Ureter (tissue), 1 donor: ENCODE measurements around the gene CCDC137. TPM values are rescaled to one million over a fixed set of nuclear protein-coding genes. Genes with fewer than 3 reads are reported as not detected.

Experiments
- DNase-seq: peaks from one replicate; pipeline ENCODE4 v3.0.0-alpha.2; 2020; ENCODE audit warnings: low spot score
- total RNA-seq: library from RNA; stranded (reverse); gene quantifications from one replicate; pipeline ENCODE4 v1.2.4, GENCODE V29; 2023
- donor health status: DM: yes; HTN: yes; CAD: no.

Gene CCDC137
- total RNA-seq, 1 donor from 2014 or later = 19.2 TPM

DNA sequence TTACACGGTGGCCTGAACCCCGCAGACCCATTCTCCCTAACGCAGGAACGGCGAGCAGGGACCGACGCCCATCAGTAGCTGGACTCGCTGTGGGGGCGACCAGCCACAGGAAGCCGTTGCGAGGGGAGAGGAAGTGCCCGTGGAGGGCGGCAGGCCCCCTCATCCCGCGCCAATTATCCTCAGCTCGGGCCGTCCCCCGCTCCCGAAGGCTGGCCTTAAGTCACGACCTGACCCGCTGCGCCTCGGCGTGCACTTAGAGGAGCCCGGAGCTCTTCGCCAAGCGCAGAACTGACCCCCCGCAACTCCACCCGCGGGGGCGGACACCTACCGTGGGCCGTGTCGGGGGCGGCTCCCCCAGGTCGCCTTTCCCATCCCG, 16.7 kb downstream of the CCDC137 start:
- no peak for DNase-seq

DNA sequence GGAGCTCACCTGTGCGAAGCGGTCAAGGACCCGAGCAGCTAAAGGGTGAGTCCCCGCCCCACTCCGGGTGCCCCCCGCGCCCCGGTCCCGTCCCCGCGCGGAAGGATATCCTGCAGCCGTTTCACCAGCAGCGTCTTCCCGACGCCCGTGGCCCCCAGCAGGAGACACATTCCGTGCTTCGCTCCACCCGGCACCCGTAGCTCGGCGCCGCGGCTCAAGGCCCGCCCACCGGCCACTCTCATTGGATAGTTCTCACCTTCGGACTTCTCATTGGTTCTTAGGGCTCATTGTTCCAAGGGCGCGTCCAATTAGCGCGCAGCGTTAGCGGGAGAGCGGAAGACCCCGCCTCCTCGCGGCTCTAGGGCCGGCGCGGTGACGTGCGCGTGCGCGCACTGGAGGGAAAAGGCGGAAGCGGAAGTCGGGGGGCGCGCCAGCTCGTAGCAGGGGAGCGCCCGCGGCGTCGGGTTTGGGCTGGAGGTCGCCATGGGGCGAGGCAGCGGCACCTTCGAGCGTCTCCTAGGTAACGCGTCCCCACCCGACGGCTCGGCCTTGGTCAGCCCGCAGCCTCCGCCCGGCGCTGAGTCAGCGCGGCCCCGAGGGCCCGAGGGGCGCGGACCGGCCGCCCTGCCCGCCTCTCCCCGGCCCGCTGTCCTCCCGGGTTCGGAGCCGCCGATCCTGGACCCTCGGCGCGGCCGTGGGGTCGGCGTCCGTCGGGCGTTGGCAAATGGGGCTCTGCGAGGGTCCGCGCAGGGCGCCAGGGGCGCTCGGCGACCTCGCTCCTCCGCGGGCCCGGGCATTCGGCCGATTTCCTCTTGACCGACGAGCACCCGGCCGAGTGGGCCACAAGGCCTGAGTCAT, 17.3 kb downstream of the CCDC137 start, which contains the start of the genes ARL16 and HGS:
ARL16 (minus strand) TSS at position 214 of the 858 bp plus-strand sequence; CDS start at position 170, 44 bp downstream.
HGS (plus strand) TSS at position 428 of the 858 bp plus-strand sequence; CDS start at position 484, 56 bp downstream.
- peak; percentile 98 for DNase-seq

DNA sequence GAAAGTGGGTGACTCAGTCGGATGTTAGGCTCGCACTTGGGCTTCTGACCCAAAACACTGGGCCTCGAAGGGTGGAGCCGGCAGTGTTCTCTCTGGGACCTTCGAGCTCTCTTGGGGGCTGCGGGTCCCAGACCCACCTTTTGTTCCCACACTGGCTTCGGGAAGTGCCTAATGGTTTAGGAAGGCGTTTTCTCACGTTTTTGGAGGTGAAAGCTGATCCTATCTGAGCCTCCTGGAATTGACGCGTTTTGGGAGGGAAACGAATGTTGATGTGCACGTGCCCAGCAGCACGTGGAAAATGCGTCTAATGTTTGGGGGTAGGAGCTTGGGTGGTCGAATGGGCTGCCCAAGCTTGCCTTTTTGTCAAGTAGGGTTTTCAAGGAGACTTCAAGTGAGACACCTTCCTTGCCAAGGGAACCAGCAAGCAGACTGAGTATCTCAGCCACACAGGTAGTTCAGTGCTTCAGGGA, 17.9 kb downstream of the CCDC137 start:
- DNase-seq = no peak

DNA sequence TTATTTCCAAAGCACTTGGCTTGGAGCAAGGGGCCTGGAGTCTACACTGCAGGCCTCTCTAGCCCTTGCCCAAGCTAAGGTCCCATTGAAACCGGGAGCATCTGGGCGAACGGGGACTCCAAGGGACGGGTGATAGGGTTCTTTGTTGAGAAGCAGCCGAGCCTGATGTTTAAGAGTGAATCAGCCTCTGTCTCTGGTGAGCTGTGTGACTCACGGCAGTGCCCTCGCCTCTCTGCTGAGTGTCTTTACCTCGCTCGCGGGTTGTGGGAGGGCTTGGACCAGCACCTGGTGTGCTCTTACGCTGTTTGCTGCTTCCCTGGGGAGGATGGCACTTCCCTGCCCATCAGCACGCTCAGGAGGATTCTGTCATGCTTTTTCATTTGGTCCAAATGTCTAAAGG, 18.6 kb downstream of the CCDC137 start:
- DNase-seq = no peak

DNA sequence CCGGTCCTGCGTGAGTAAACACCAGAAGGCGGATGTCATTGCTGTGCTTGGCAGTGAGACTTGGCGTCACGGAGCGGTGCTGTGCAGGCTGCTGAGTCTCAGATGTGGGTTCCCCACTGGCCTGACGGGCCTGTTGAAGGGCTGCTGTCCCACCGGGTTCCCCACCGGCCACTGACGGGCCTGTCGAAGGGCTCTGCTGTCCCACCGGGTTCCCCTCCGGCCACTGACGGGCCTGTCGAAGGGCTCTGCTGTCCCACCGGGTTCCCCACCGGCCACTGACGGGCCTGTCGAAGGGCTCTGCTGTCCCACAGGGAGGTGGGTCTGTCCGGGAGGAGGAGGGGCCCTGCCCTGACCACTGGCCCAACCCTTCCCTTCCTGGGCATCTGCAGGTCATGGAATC, 20.1 kb downstream of the CCDC137 start:
- DNase-seq = no peak

DNA sequence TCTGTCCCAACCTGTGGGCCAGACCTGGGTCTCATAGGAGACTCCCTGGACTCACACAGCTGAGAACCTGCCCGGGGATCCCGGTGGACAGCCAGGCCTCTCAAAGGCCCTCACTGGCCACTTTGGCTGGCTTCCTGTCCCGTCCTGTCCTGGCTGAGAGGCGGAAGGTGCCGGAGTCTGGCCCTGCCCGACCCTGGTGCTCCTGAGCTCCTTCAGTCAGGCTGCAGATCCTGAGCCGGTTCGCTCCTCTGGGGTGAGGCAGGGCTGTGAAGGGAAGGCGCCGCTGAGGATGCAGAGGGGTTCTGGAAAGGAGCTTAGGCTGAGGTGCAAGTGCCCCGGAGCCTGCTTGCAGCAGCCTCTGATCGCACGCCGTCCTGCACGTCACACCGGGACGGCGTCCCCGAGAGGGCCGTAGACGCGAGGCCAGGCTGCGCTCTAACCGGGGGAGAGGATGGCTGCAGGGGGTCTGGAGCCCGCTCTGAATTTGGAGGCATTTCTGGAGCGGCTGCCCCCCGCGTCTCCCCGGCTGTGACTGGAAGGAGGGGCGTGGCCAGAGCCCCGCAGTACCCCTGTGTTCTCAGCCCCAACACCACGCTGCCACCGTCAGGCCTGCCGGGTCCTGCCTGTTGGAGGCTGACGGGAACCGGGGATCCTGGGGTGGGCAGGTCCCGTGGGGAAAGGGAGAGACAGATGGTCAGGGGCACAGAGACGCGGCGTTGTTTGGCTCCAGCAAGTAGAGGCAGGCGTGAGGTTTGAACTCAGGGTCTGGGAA, 21.4 kb downstream of the CCDC137 start:
- no peak for DNase-seq

DNA sequence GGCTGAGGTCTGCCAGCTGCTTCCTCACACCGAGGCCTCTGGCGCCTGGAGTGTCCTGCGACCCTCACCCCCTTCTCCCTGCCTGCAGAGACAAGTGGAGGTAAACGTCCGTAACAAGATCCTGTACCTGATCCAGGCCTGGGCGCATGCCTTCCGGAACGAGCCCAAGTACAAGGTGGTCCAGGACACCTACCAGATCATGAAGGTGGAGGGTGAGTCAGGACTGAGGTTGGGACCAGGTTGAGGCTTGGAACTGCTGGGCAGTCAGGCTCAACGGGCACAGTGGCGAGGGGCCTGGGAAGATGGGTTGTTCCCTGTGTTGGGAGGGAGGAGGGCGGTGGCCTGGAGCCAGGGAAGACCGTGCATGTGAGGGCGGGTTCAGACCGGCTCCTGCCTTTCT, 22.1 kb downstream of the CCDC137 start:
- DNase-seq = no peak

DNA sequence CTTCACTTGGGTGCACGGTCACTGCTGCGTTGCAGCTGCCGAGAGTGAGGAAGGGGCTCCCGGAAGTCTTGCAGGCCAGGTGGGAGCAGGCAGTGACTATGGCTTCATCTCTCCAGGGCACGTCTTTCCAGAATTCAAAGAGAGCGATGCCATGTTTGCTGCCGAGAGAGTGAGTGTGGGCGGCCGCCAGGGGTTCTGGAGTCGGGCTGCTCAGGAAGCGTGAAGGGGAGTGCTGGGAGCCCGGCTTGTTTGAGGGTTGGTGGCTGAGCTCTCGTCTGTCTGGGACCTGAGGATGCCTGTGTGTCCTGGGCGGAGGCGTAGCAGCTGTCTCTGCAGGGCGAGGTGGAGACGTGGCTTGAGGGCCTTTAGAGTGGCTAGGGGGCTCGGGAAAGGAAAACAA, 23.5 kb downstream of the CCDC137 start:
- no peak for DNase-seq

DNA sequence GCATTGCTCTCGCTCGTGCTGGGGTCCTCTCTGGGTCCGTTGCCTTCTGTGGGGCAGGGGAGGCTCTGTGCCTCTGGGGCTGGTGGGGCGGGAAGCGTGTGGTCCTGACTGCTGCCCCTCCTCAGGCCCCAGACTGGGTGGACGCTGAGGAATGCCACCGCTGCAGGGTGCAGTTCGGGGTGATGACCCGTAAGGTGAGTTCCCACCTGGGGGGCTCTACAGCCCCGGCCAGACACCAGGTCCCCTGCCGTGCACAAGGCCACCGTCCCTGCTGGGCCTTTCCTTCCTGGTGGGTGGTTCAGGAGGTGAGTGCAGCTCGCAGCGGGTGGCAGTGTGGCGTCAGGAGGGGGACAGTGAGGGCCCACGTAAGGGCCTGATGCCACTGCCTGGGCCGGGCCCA, 24.0 kb downstream of the CCDC137 start:
- no peak for DNase-seq

DNA sequence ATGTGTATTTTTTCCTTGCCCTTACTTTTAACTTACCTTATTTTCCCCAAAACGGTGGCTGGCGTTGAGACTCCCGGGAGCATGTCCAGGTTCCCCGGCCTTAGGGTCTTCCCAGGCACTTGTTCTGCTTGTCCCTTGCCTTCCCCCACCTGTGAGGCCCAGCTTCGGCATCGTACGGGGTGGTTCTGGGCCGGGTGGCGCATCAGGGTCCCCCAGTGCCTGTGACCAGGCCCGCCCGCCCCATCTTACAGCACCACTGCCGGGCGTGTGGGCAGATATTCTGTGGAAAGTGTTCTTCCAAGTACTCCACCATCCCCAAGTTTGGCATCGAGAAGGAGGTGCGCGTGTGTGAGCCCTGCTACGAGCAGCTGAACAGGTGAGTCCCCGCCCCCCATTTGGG, 24.7 kb downstream of the CCDC137 start:
- DNase-seq = no peak

DNA sequence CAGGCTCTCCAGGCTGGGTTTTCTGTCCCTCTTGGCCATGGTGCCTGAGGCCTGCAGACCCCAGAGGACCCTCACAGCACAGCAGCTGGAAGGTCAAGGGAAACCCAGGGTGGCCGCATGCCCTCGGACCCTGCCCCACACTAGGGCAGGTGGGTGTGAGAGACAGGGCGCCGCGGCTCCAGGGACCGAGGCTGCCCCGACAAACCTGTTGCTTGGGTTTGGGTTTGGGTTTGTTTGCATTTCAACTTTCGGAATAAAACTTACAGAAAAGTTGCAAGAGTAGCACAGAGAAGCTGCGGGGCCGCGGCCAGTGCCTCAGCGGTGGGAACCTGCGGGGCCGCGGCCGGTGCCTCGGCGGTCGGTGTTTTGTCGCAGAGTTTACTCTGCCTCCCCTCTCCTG, 25.1 kb downstream of the CCDC137 start:
- no peak for DNase-seq

DNA sequence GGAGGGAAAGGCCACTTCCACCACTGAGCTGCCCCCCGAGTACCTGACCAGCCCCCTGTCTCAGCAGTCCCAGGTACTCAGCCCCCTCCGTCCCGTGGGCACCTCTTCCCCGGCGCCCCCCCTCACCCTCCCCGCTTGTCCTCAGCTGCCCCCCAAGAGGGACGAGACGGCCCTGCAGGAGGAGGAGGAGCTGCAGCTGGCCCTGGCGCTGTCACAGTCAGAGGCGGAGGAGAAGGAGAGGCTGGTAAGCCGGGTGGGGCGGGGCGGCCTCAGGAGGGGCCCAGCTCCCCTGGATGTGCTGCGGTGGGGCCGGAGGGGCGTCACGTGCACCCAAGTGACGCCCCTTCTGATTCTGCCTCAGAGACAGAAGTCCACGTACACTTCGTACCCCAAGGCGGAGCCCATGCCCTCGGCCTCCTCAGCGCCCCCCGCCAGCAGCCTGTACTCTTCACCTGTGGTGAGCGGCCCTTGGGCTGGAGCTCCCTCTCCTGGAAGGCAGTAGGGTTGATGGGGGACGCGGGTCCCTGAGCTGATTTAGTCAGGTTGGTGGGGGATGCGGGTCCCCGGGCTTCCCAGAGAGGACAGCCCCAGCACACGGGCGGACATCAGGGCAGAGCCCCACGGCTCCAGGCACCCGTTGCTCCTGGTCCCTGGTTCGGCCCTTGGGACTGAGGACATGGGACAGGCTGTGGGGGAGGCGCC, 27.1 kb downstream of the CCDC137 start:
- DNase-seq = no peak

DNA sequence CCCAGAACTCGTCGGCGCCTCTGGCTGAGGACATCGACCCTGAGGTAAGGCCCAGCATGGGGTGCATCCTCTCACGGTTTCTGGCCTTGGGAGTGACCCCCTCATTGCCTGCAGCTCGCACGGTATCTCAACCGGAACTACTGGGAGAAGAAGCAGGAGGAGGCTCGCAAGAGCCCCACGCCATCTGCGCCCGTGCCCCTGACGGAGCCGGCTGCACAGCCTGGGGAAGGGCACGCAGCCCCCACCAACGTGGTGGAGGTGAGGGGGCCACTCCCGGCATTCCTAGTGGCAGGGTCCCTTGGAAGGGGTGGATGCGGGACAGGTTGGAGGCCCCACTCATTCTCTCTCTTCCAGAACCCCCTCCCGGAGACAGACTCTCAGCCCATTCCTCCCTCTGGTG, 28.3 kb downstream of the CCDC137 start:
- no peak for DNase-seq

DNA sequence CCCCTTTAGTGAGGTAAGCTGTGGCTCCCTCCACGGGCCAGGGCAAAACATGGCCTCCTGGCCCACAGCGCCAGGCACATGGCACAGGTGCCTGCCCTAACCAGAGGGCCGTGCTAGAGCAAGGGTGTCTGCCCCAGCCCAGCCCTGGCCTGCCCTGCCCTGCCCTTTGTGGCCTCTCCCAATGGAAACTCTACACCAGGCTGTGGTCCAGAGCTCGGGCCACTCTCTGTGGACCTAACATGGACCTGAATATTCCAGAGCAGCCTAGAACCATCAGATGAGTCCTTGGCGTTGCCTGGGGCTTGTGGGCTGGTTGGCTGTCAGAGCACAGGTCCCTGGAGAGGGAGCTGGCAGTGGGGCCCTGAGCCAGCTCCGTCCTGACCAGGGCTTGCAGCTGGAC, 28.7 kb downstream of the CCDC137 start:
- no peak for DNase-seq

DNA sequence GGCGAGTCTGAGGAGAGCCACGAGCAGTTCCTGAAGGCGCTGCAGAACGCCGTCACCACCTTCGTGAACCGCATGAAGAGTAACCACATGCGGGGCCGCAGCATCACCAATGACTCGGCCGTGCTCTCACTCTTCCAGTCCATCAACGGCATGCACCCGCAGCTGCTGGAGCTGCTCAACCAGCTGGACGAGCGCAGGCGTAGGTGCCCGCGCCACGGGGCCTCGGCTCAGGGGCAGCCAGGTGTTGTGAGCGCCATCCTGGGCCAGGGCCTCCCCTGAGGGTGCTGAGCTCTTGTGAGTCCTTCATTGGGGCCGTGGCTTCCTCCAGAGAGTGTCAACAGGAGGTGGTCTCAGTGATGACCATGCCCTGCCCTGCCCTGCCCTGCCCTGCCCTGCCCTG, 29.3 kb downstream of the CCDC137 start:
- no peak for DNase-seq

DNA sequence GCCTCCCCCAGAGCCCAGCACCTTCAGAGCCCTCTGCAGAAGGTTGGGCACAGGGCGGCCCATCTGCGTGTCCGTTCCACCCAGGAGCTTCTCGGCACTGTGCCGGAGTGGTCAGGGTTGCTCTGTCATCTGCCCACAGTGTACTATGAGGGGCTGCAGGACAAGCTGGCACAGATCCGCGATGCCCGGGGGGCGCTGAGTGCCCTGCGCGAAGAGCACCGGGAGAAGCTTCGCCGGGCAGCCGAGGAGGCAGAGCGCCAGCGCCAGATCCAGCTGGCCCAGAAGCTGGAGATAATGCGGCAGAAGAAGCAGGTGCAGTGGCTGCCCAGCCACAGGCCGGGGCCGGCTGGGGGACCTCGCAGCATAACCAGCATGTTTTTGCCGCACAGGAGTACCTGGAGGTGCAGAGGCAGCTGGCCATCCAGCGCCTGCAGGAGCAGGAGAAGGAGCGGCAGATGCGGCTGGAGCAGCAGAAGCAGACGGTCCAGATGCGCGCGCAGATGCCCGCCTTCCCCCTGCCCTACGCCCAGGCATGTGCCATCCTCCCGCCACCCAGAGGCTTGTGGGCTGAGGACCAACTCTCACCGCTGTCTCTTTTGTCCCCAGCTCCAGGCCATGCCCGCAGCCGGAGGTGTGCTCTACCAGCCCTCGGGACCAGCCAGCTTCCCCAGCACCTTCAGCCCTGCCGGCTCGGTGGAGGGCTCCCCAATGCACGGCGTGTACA, 29.8 kb downstream of the CCDC137 start:
- DNase-seq = no peak

DNA sequence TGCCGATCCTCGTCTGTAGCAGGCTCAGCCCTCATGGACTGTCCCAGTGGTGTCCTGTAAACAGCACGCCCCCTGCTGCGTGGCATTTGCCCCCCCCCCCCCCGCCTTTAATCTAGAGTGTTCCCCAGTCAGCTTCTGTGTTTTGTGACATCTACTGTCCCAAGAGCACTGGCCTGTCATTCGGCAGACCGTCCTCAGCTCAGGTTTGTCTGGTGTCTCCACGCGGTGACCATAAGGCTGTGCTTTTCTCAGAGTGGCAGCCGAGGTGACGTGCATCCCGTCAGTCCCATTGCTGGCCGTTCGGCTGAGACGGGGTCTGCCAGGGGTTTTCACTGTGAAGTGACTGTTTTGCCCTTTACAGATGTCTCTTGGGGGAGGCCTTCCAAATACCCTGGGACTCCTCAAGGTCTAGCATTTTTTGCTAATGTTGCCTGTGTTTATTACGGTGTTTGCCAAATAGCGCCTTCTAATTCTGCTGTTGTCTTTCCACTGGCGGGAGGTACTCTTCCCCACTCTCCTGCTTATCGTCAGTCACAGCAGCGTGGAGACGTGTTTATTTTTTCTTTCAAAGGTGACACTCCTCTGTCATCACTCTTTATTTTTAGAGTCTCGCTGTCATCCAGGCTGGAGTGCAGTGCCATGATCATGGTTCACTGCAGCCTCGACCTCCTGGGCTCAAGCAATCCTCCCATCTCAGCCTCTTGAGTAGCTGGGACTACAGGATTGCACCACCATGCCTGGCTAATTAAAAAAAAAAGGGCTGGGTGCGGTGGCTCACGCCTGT, 30.9 kb downstream of the CCDC137 start:
- no peak for DNase-seq

DNA sequence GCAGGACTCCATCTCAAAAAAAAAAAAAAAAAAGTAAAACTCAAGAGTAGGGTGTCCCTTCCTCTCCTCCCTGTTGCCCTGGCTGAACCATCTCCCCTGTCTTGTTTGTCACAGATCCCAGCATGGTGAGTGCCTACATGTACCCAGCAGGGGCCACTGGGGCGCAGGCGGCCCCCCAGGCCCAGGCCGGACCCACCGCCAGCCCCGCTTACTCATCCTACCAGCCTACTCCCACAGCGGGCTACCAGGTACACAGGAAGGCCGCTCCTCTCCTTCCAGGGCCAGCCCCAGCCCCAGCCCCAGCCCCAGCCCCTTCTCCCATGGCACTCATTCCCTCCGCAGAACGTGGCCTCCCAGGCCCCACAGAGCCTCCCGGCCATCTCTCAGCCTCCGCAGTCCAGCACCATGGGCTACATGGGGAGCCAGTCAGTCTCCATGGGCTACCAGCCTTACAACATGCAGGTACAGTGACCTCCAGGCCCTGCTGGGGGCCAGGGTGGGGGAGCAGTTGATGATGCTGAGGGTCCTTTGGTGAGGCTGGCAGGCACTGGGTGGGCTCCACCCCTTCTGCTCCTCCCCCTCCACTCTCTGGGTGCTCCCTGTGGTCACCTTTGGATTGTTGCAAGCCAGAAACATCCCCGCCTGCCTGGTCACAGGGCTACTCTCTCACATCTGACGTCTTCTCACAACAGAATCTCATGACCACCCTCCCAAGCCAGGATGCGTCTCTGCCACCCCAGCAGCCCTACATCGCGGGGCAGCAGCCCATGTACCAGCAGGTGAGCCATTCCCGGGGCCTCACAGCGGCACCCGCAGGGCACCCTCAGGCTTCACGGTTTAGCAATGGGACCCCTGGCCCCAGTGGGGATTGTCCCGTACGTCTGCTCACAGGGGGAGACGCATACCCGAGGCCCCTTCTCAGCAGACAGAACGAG, 34.1 kb downstream of the CCDC137 start:
- no peak for DNase-seq

DNA sequence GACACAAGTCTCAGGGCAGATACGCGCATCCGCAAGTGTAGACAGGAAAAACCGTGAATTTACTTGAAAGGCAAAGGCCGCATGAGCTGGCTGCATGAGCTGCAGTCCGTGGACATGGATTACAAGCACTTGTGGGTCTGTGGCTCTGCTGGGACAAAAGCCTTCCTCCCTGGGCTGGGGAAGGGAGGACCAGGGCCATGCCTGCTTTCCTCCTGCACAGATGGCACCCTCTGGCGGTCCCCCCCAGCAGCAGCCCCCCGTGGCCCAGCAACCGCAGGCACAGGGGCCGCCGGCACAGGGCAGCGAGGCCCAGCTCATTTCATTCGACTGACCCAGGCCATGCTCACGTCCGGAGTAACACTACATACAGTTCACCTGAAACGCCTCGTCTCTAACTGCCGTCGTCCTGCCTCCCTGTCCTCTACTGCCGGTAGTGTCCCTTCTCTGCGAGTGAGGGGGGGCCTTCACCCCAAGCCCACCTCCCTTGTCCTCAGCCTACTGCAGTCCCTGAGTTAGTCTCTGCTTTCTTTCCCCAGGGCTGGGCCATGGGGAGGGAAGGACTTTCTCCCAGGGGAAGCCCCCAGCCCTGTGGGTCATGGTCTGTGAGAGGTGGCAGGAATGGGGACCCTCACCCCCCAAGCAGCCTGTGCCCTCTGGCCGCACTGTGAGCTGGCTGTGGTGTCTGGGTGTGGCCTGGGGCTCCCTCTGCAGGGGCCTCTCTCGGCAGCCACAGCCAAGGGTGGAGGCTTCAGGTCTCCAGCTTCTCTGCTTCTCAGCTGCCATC, 34.9 kb downstream of the CCDC137 start:
- DNase-seq = no peak
